NT2/D1 (cell line): ENCODE measurements around the gene GCKR.

Experiments
- SUZ12 ChIP-seq: IDR thresholded peaks from 2 replicates; pipeline ENCODE4 v1.6.1; 2011; ENCODE audit not compliant: insufficient read length, insufficient read depth; ENCODE audit errors: extremely low read depth
- ZNF274 ChIP-seq: IDR thresholded peaks from 2 replicates; pipeline ENCODE4 v1.6.1; 2011; ENCODE audit warnings: mild to moderate bottlenecking, low read depth, low read length

DNA sequence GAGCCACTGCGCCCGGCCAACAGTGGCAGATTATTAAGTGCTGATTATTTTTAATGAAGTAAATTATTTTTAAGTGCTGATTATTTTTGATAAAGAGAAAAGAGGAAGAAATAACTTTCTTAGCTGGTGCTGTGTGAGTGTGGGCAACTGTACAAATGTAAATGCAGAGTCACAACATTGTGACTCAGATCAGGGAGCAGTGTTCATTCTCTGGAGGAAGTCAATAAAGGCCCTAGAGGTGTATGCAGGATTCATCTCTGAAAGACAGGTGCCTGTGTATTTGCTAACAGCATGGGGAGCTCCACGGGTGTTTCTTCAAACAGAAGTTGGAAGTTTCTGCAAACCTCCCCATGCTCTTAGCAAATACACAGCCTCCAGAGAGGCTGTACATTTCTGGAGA, 48.3 kb upstream of the GCKR start:
- no peak for TF ChIP-seq ZNF274
- TF ChIP-seq SUZ12, result no peak
